Fibroblast of skin of back (primary cell): ENCODE results near the gene RPN2.

Source experiments
- DNase-seq: peaks from one replicate; pipeline ENCODE4 v3.0.0-alpha.2; 2013

The RPN2 gene

DNA sequence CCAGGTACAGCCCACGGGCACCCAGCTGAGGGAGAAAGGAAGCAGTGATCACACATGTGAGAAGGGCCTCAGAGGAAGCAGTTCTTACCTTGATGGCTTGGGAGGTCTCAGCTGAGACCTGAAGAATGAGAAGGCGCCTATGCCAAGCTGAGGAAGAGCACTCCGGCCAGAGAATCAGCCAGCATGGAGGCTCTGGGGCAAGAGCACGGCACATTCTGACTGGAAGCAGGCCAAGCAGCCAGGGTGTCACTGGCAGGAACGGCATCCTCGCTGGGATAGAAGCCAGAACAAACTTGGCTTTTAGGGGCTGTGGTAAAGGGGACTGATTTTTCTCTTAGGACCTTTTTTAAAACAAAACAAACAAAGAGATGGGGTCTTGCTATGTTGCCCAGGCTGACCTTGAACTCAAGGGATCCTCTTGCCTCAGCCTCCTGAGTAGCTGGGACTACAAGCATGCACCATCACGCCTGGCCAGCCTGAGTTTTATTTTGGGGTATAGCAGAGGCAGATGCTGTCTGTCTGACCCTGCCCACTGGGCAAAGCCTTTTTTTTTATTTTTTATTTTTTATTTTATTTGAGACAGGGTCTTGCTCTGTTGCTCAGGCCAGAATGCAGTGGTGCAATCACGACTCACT lies 64.9 kb downstream of the RPN2 start:
- no peak for DNase-seq

DNA sequence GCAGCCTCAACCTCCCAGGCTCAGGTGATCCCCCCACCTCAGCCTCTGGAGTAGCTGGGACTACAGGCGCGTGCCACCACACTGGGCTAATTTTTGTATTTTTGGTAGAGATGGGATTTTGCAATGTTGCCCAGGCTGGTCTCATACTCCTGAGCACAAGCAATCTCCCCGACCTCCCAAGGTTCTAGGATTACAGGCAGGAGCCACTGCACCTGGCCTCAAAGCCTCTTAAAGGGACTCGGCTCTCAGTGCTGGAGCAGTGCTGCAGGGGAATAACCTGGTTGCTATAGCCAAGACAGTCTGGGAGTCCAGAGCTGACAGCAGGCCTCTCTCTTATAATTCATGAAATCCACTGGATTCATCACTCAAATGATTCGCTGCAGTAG lies 65.4 kb downstream of the RPN2 start:
- no peak for DNase-seq

DNA sequence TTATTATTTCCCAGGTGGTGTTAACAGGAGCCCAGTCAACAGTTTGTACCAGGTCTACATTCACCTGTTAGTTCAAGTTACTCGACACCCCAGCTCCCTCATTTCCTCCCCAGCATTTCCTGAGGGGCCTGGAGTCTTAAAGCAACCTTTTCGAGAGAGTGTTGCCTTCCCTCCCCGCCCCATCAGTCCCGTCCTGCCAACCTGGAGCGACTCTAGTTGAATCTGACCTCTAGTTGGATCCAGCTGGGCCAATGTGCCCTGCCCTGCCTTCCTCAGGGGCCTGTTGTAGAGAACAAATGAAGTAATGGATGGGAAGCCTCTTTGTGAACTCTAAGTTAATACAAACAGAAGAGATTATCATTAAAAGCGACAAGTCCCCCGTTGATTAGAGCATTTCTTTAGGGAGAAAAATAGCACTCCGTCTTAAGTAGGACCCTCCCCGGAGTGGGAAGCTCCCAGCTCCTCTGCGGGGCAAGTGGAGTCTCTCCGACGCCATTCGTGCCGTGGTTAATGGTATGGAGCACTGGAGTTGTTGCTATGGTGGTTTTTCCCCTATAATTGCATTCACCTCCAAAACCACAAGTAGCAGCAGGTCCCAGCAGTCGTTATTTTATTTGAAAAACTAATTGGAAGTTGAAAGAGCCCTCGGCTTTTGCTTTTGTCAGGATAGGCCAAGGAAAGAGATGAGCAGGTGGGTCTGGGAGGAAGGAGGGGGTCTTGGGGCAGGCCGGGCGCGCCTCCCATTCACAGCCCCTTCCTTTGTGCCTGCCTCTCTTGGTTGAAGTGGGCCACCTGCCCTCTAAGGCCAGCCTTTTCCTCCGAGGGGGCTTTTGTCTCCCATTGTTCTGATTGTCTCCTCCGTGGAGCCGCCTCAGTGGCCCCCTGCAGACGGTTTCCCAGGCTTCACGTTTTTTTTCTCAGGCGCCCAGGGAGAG lies 66.4 kb downstream of the RPN2 start:
- DNase-seq = no peak

DNA sequence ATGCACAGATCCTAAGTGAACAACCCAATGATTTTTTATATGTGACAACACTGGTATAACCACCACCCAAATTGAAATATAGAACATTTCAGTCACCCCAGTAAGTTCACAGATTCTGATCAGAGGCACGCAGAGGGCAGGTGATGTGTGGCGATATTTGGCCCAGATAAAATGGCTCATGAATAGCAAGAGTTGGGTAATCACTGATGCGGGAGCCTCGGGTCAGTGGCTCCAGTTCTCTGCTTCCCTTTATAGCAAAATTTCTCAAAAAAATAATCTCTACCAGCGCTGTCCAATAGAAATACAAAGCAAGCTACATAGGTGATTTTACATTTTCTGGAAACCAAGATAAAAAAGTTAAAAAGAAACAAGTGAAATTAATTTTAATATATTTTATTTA lies 67.6 kb downstream of the RPN2 start:
- no peak for DNase-seq

DNA sequence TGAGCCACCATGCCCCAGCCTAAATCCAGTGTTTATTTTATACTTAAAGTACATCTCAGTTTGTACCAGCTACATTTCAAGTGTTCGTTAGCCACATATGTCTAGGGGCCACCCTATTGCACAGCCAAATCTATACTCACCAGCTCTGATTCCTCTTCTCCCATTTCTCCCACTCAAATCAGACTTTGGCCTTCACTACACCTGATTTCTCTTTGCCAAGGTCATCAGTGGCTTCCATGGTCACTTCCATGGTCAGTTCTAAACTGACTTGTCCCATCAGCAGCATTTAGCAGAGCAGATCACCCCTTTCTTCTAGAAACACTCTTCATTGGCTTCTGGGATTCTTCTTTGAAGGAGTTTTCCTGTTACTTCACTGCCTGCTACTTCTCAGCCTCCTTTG lies 68.4 kb downstream of the RPN2 start:
- no peak for DNase-seq

DNA sequence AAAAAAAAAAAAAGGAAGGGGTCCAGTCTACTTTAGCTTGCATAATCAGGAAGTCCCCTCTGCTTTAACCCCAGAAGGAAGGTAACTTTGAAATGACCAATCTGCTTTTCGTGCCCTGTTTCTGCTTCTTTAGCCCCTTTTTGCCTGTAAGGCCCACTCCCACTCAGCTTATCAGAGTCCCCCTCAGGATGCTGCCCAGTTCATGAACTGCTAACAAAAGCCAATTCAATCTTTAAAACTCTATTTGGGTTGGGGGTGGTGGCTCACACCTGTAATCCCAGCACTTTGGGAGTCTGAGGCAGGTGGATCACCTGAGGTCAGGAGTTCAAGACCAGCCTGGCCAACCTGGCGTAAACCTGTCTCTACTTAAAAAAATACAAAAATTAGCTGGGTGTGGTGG lies 70.2 kb downstream of the RPN2 start:
- no peak for DNase-seq

DNA sequence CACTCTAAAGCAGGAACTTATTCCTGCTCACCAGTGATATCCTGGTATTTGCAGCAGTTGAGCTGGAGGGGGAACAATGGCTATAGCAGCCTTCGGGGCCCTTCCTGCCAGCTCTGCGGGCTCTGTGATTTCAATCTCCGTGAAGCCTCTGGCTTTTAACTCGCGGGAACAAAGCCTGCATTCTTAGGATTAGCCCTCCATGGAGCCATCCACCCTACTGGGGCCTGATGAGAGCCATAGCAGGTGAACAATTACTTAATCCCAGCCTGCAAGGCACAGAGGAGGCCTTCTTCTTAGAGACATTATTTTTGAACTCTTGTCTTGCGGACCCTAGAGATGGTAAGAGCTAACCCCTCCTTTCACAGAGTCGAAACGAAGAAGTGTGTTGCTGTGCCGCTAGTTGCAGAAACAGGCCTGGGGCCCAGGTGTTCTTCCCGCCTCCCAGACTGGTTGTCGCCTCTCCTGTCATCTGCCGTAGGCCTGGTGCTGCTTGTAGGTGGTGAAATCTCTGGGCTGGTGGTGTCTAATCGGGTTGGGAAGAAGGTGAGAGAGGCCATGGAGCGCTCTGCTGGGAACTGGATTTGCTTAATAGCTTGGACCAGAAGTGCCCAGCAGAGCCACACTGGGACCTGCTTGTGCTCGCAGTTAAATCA lies 72.8 kb downstream of the RPN2 start:
- no peak for DNase-seq

DNA sequence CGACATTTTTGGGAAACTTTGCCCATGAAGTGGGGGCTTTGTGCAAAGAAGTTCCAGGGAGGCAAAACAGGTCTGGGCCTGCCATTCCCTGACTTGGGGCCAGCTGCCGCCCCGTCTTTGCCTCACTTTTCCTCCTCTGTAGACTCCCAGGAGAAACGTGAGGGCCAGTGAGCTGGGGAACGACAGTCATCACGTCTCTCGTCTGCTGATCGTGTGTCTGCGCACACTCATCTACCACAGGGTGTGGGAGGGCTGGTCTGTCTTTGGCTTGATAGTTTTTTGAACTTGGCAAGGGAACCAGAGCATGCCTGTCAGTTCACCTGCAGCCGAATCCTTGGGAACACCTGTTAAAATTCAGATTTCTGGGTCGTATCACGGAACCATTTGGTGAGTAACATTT lies 74.0 kb downstream of the RPN2 start:
- no peak for DNase-seq

DNA sequence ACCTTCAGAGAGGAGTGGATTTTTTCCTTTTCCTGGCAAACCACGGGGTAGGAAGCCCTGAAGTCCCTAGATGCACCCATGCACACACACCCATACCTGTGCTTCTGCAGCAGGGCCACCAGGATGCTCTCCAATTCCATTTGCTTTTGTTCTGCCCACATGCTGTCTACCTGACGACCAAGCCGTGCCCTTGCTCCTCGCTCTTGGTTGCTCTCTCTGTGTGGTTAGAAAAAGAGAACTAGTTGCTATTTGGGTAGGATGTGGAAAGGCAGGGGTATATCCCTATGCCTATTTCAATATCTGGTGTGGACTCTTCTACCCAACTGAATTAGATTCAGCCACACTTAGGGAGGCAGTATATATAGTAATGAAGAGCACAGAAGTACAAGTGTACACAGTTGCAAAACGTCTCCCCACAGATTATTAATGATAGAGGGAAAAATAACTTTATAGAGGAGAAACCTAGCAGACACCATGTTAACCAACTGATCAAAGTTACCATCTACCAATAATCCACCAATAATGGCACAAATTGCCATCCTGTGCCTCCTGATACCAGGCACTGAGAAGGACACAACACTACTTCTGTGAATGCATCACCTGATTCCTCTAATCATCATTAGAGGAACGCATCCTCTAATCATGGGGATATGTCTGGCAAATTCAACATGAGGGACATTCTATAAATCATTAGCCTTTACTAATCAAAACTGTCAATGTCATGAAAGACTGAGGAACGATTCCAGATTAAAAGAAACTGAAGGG lies 75.2 kb downstream of the RPN2 start:
- DNase-seq = no peak

DNA sequence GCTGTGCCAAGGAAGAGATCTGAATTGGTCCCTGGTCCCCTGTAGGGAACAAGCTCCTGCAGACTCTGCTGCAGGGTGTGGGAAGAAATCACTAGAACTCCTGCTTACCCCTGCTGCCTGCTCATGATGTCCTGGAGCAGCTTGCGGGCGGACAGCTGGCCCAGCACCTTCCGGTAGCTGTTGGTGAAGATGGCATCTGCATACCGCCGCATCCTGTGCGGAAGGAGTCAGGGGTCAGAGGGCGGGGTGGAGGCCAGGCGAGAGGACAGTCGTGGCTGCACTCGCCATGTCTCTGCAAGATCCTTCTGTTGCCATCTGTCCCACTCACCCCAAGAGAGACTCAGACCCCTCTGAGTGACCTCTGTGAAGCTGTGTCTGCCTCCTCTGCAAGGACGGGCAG lies 77.2 kb downstream of the RPN2 start:
- no peak for DNase-seq

DNA sequence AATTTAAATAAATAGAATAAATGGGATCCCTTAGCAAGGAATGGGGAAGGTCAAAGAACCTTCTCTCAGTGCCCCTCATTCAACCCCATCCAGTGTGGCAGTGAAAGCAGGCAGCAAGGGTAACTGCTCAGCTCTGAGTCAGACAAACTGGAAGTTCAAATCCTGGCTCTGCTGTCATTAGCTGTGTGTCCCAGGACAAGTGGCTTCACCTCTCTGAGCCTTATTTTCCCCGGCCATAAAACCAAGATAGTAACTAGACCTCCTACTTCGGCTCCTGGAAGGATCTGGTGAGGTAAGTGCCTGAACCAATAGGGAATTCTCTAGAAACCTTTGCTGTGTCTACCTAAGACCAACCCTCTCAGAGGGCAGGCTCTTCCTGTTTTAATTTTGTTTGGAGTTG lies 78.4 kb downstream of the RPN2 start:
- no peak for DNase-seq

DNA sequence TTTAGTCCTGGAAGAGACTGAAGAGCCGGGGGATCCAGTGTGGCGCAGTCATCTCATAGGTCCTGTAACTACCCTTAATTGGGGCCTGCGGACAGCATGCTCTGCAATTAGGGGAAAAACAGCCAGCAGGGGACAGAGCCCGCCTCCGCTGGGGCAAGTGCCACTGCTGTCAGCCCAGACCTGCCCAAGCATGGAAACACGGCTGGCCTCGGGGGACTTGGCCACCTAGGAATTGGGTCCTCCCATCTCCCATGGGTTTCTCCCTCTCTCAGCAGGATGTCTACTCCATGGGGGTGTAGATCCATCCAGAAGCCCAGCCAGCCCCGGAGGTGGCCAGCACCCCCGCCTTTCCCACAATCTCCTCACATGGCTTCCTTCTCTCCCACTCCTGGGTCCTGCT lies 78.9 kb downstream of the RPN2 start:
- no peak for DNase-seq

DNA sequence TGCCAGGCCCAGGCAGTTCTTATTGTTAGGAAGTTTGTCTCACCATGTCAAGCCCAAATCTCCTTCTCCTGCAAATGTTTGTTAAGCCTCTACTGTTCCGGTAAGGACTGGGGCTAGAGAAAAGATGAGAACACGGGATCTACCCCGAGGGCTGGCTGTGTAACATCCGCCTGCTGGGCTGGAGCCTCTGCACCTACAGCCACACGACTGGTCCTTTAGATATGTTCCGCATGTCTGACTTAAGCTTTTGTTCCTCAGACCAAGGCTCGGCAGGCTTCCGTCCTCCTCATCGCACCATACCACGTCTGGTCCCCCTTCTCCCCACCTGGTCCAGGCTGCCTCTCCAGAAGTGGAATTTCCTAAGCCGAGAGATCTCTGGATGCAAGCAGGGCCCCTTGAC lies 79.9 kb downstream of the RPN2 start:
- DNase-seq = no peak

DNA sequence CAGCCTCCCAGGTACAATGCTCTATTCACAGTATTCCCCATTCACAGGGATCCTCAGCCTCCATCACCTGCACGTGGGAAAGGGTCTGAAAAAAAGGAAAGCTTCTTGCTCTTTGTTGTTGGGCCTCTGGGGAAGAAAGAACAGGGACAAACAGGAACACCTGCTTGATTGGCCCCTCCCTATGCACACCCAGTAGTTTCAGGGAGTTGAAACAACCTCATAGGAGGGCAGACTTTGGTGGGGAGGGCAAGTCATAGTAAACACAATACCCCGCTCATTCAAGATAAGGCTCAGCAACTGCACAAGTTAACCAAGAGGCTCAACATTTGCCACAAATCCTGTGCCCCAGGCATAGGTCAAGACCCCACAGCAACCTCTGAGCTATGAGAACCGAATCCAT lies 80.7 kb downstream of the RPN2 start:
- no peak for DNase-seq

DNA sequence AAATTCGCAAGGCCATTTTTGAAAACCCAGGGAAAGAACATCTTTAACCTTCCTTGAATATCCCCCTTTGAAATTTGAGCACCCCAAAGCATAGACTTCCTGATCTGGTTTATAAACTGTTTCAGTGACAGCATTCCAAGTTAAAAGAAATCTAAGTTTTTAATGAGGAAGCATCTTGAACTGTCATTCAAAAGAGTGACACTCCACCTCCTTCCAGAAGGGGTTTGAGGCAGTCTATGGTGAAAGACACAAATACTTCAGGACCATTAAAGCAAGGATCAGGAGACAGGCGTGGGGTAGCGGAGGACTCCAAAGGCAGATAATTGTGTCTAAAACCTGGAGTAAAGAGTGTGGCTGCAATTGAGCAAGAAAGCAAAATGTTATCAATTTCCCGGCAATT lies 81.8 kb downstream of the RPN2 start:
- no peak for DNase-seq

DNA sequence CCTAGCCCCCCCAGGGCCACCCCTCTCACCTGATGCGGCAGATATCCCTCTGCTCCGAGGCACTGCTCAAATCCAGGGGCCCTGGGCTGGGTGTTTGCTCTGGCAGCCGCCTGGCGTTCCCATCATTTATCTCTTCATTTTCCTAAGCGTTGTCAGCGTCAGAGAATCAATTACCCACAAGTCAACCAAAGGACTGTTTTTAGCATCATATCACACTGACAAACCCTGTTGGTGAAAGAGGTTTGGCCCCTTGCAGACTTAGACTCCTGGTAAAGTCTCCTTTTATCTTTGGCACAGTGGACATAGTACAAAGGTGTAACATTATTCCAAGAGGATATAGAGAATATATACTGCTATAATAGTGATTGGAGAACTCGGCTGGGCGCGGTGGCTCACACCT lies 82.6 kb downstream of the RPN2 start, which contains the start of gene GHRH:
TSS of gene GHRH (minus strand) at position 101 of the 400 bp plus-strand sequence. CDS start 4,925 bp downstream, outside the sequence.
- DNase-seq = no peak

DNA sequence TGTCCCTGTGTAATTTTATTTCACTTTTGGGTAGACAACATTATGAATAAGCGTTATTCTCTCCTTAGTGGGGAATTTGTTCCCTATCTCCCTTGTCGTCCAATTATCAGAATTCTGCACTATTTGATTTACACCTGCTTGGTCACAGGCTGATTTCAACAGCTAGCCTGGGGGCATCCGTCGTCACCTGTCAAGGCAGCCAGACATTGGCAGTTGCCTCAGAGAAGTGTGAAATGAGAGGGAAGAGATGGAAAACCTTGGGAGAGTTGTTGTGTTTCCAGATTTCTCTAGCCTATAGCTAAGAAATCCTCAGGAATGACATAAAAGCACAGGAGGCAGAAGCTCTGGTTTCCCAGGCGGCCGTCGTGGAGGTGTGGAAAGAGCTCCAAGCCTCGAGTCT lies 83.4 kb downstream of the RPN2 start:
- no peak for DNase-seq

DNA sequence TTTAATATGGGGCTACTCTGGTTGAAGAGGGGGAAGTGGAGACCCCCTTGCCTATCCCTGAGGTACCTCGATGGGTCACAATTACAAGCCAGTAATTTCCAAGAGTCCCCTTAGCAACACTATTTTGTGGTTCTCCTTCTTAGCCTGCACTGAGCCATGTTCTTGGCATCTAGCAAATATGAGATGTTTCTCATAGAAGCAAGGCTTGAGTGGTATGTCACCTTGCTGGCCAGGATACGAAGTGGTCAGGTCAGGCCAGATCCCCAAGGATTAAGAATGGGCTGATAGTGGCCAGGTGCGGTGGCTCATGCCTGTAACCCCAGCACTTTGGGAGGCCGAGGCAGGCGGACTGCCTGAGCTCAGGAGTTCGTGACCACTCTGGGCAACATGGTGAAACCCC lies 84.6 kb downstream of the RPN2 start:
- DNase-seq = no peak

DNA sequence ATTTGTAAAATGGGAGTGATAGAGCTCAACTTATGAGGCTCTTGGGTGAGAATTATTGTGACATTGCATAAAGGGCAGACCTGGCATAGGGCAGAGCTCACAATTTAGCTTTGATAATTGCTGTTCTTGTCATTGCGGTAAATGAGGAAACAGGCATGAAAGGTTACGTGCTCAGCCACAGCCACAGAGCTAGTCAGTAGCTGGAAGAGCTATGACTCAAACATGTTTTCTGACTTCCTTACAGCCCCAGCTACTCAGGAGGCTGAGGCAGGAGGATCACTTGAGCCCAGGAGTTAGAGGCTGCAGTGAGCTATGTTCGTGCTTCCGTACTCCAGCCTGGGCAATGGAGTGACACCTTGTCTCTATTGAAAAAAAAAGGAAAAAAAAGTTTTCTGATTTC lies 86.0 kb downstream of the RPN2 start:
- DNase-seq = no peak

DNA sequence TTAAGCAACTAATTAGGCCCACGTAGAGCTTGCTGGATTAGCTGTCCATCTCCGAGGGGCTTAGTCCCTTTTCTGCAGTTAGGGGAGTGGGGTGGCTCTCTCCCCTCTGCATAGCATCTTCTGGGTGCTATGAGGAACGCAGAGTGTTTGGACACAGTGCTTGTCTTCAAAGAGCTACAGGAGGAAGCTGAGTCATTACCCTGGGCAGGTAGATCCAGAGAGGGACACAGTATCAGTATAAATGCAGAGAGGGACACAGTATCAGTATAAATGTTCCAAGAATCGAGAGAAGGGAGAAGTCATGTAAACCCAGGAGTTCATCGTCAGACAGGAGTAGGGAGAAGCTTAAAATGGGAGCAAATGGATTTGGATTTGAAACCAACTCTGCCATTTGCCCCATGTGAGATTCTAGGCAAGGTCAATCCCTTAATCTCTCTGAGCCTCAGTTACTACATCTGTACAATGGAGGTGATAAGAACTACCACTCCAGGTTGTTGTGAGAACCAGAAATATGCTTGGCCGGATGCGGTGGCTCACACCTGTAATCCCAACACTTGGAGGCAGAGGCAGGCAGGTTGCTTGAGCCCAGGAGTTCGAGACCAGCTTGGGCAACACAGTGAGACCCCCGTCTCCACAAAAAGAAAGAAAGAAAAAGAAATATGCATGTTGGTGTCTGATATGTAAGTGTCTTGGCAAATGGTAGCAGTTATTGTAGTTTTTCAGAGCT lies 88.0 kb downstream of the RPN2 start:
- DNase-seq = no peak

DNA sequence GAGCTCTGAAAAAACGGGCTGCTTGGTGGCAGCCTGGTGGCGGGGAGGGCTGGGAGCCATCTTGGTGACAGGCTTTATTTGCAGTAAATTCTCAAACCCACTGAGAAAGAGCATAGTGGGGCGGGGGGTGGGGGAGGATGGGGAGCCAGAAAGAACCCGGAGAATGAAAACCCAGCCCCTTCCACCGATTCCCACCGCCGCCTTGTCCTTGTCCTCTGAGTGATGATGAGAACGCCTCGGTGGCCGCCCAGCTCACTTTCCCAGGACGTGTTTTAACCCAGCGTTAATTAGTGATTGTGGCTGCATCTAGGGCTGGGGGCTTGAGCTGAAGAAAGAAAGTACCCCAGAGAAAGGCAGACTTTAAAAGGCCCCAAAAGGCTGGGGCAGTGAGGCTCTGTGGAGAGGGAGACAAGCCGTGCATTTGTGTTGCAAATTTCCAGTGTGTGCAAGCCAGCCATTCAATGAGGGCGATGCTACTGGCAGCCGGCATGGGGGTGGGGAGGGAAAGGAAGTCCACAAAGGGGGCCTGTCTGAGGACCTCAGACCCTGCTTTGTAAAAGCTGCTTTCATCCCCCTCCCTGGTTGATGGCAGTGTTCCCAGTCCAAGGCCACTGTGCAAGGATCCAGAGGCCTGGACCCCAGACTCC lies 88.7 kb downstream of the RPN2 start:
- no peak for DNase-seq
